GM19467 (cell line): ENCODE measurements around the gene UTF1.
"Not testable (repeated sequence)": the region's sequence is repeated elsewhere in the genome, so short reads cannot be mapped to it uniquely, and the experiment has no call there.

ENCODE experiments used
- ATAC-seq: cut with Tn5 transposase; IDR thresholded peaks from one replicate; pipeline ENCODE4 v1.9.1; 2021; ENCODE audit warnings: mild to moderate bottlenecking, moderate library complexity; ENCODE audit not compliant: unreplicated experiment

Gene UTF1

DNA sequence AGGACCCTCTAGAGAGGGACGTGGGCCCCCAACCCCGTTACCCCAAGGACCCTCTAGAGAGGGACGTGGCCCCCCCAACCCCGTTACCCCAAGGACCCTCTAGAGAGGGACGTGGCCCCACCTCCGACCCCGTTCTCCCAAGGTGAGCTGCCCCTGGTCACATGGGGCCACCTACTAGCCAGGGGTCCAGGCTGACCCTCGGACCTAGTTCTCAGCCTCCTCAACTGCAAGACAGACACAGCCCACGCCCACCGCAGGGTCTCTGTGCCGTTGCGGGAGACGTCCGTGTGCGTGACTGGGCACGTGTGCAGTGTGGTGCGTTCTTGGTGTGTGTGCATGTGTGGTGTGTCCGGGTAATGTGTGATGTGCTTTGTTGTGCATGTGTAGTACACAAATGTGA is 21.6 kb upstream of the UTF1 start:
- ATAC-seq = no peak

DNA sequence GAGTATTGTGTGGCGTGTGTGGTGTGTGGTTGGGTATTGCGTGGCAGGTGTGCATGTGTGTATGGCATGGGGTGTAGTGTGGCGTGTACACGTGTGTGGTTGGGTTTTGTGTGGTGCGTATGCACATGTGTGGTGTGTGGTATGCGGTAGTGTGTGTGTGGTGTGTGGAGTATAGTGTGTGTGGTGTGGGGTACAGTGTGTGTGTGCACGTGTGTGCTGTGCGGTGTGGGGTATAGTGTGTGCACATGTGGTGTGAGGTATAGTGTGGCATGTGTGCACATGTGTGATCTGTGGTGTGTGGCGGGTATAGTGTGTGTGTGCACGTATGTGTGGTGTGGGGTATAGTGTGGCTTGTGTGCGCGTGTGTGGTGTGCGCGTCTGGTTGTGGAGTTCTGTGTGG is 20.9 kb upstream of the UTF1 start:
- no peak for ATAC-seq

DNA sequence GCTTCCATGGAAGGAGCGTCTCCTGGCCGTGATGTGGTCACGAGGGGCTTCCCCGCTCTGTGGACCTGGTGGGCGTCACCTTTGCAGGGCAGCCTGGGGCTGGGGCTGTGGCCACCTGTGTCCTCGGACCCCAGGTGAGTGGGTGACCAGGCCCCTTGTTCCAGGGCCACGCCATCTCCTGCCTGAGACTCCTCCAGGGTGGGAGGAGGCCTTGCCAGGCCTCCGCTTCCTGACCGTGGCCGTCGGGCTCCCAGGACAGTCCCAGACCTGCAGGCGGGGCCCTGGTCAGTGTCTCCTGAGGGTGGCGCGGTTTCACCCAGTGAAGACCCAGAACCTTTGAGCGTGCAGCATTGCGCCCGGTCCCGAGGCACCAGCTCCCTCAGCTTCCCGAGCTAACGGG is 20.4 kb upstream of the UTF1 start:
- no peak for ATAC-seq

DNA sequence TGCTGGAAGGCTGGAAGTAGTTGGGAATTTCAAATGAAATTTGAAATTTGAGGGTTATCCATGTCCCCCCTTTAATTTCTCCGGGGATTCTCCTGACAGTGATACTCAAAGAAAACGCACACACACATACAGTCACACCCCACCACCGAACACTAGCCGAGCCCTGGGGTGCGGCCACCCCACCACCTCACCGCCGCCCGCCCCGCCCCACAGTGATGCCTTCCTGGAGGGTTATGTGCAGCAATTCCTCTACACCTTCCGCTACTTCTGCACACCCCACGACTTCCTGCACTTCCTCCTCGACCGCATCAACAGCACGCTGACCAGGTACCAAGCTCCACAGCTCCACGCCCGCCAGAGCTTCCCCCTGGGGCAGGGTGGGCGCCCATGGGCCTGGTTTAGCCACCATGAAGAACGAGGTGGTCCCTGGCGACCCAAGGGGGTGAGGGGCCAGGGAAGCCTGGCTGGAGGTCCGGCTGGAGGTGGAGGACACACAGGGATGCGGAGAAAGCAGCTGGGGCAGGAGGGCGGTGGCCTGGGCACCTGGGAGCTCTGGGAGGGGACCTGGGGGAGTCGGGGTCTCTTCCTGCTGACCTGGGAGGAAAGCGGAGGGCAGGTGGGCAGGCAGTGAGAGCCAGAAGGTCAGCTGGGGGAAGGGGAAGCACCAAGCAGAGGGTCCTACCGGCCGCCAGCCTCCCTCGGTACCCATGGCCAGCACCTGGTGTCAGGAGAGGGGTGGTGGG is 19.4 kb upstream of the UTF1 start:
- ATAC-seq = no peak

DNA sequence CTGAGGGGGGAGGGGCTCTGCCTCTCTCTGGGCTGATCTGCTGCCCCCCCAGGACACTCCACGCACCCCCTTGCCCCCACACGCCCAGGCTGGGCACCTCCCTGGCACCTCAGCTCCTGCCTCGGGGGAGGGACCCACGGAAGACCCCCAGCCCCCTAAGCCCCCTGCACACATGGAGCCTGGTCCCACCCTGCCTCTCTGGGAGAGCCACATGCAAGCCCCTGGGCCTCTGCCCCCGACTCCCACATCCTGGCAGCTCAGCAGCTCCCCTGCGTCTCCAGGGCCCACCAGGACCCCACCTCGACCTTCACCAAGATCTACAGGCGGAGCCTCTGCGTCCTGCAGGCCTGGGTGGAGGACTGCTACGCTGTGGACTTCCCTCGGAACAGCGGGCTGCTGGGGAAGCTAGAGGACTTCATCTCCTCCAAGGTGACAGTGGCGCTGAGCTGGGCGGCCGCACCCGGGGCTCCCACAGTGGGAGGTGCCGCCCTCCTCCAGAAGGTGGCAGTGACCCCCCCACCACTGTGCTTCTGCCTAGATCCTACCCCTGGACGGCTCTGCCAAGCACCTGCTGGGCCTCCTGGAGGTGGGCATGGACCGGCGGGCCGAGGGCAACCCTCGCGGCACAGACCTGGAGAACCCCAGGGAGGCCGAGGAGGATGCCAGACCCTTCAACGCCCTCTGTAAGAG is 18.7 kb upstream of the UTF1 start:
- no peak for ATAC-seq

DNA sequence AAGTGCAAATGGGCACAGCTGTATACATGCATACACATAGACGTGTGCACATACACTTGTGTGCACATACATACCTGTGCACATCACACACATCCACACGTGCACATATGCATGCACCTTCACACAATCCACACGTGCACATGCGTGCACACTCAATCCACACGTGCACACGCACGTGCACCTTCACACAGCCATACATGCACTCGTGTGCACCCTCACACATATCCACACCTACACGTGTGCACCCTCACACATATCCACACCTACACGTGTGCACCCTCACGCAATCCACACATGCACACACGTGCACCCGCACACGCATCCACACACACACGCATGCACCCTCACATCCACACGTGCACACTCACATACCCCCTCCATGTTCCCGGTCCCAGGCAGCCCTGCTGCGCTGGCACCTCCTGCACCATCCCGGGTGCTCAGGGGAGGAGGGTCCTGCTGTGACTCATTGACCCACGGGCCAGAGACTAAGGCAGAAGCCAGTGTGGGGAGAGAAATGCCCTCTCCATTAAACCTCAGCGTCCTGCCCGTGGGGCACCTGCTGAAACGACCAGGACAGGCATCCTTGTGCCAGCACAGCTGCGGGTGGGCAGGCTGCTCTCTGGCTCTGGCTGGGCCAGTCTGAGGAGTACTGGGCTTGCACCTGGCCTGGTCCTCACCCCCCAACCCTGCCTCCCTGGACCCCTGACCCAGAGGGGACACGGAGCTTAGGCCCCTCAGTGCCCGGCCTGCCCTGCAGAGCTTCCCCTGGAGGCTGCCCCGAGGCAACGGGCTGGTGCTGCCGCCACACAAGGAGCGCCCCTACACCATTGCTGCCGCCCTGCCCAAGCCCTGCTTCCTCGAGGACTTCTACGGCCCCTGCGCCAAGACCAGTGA is 17.8 kb upstream of the UTF1 start:
- no peak for ATAC-seq

DNA sequence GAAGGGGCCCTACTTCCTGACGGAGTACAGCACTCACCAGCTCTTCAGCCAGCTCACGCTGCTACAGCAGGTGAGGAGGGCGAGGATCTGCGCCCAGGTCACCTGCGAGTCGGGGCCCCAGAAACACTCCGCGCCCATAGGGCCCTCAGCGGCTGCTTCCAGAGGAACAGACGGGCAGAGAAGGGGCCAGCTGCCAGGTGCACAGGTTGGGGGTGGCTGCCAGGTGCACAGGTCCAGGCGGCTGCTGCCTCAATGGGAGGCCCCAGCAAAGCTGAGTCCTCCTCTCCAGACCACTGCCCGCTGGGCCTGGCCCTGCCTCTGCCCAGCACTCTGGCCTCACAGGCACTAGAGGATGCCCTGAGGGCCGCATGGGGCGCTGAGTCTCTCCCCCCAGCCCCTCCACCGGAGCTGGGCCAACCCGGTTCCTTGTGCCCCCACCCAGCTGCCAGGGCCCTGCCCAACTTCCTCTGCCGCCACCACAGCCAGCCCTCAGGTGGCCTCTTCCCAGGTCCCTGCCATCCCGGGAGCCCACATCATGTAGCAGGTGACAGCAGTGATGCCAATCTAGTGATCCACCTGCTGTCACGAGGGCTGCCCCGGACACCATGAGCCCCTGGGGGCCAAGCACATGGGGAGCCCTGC is 17.0 kb upstream of the UTF1 start:
- ATAC-seq = no peak

DNA sequence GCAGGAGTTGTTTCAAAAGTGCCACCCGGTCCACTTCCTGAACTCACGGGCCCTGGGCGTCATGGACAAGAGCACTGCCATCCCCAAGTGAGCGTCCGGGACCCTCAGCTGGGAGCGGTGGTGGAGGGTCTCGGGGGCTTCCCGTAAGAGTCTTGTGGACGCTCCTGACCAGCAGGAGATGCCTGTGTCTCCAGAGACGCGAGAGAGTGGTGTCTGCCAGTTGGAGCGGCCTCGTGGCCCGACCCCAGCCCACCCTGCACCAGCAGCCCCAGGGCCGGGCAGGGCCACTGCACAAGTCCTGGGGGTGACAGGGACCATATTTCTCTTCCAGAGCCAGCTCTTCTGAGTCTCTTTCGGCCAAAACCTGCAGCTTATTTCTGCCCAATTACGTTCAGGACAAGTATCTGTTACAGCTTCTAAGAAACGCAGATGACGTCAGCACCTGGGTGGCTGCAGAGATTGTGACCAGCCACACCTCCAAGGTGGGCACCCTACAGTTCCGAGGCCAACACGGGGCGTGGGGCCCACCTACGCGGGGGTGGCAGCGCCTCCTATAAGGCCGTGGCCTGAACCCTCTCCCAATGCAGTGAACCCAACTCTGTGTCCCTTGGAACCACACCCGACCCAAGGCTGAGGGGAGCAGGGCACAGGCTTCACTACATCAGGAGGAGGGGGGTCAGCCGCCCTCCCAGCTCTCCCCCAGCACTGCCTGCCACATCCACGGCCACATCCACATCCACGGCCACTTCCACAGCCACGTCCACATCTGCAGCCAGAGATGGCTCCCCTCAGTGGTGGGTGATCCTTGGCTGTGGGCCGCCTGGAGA is 16.2 kb upstream of the UTF1 start:
- ATAC-seq = no peak

DNA sequence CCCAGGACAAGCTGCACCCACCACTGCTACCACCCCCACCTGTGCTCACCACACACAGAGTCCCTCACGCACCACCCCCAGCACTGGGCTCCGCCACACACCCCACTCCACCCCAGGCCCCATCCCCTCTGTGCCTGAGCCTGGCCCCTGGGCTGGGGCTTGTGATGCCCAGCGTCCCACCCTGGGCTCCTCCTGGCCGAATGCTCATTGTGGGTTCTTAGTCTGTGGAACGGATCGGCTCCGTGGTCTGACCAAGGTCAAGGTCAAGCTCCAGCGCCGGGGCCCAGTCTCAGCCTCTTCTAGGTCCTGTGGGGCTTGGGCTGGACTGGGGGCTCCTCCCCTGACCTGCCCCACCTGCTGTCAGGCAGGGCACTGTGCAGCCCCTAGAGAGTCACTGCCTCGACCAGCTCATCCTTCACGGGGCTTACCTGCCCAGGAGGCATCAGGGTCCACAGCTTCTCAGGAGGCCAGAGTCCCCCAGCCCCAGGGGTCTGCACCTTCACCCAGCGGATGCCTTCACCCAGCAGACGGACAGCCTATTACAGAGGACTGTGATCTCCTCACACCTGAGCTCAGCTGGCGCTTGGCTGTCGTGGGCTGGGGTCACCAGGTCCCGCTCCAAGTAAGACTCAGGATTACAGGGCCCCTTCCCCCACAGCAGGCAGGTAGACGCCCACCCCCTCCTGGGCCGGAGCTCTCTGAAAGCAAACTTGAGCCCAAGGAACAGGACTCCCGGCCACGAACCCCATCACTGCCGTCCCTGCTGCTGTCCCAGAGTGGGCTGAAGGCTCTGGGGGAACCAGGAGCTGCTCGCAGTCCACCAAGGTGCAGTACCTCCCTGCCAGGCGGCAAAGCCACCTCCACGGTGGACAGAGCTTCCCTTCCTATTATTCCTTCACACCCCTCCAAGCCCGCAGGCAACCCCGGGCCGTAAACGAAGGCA is 15.3 kb upstream of the UTF1 start:
- no peak for ATAC-seq

DNA sequence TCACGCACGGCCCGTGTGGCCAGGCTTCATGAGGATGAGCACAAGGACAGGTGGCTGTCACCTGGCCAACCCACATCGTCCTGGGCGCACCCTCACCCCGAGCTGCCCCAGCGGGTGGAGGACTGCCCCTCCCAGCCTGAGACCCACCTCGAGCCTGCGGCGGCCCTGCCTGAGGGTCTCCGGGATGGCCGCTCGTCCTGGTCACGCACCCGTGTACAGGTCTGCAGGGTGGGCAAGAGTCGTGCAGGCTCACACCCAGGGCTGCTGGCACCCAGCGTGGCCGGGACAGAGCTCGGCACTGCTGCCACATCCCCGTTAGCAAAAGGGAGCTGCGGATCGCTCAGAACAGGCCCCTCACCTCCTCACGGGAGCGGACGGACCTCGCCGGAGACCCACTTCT is 14.4 kb upstream of the UTF1 start:
- no peak for ATAC-seq

DNA sequence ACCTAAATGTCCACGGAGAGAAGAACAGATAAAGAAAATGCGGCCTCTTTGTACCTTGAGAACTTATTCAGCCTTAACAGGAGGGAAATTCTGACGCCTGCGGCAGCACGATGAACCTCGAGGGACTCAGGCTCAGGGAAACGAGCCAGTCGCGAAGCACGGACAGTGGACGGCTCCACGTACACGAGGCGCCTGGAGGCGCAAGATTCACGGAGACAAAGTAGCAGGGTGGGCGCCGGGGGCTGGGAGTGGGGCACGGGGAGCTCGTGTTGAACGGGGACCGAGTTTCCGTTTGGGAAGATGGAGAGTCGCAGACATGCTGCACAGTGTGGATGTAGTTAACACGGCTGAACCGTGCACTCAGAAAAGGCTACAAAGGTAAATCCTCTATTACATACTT is 13.2 kb upstream of the UTF1 start:
- ATAC-seq = no peak

DNA sequence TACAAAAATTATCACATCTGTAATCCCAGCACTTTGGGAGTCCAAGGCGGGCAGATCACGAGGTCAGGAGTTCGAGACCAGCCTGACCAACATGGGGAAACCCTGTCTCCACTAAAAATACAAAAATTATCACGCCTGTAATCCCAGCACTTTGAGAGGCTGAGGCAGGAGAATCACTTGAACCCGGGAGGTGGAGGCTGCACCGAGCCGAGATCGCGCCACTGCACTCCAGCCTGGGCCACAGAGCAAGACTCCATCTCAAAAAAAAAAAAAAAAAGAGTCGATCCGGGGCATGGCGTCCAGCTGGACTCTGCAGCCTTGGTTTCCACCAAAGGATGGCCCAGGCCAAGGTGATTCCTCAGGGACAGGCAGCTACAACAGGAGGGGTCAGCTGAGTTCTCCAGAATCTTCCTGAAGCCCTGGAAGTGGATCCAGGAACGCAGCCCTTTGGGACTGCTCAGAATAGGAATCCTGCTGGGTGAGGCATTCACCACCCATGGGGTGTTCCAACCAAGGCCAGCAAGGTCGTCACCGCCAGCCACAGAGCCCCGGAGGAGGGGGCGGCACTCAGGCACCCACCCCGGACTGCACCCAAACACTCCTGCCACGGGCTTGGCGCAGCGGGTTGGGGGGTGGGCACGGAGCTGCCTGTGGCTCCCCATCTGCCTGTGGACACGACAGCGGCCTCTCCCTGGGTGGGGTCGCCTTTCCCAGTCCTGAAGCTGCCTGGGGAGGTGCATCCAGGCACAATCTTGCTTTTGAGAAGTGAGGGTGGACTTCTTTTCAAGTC is 12.0 kb upstream of the UTF1 start:
- ATAC-seq = no peak

DNA sequence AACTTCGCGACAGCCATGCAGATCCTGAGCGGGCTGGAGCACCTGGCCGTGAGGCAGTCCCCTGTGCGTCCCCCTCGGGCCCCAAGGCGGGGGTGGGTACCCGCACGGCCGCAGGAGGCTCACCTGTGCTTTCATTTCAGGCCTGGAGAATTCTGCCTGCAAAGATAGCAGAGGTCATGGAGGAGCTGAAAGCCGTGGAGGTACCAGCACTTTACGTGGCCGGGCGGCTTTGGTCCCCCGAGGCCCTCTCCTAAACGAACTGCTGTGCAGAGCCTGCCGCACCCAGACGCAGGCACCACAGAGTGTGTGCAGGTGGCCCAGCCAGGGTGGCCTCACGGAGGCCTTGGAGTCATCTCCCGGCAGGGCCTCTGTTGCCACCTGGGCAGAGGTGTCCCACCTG is 11.1 kb upstream of the UTF1 start:
- no peak for ATAC-seq

DNA sequence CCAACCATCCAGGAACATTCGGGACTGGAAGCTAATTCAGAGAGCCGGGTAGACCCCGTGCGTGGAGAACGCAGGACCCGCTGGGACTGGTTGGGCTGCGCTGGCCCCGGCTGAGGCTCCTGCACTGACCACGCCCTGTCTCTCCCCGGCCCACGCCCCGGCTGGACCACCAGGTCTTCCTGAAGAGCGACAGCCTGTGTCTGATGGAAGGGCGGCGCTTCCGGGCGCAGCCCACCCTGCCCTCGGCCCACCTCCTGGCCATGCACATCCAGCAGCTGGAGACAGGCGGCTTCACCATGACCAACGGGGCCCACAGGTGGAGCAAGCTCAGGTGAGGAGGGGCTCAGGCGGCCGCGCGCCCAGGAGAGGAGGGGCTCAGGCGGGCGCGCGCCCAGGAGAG is 10.2 kb upstream of the UTF1 start:
- no peak for ATAC-seq

DNA sequence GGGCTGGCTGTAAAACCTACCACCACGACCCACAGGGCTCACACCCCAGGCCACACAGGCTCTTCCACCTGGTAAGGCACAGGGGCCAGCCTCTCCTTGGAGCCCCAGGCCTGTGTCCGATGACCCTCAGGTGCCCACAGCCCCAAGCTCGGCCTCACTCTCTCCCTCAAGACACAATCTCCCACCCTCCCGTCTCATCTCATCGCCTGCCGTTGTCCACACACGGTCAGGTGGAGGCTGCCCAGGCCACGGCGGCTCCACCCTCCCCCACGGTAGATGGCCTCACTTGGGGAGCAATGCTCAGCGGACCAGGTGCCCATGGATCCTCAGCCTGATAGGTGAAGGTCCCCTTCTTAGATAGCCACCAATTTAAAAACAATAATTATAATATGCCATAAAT is 8.7 kb upstream of the UTF1 start:
- no peak for ATAC-seq

DNA sequence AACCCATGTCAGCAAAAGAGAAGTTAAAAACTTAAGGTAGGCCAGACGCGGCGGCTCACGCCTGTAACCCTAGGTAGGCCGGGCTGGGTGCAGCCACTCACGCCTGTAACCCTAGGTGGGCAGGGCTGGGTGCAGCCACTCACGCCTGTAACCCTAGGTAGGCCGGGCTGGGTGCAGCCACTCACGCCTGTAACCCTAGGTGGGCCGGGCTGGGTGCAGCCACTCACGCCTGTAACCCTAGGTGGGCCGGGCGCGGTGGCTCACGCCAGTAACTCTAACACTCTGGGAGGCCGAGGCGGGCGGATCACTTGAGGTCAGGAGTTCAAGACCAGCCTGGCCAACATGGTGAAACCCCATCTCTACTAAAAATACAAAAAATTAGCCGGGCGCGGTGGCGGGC is 8.3 kb upstream of the UTF1 start:
- ATAC-seq = not testable (repeated sequence)

DNA sequence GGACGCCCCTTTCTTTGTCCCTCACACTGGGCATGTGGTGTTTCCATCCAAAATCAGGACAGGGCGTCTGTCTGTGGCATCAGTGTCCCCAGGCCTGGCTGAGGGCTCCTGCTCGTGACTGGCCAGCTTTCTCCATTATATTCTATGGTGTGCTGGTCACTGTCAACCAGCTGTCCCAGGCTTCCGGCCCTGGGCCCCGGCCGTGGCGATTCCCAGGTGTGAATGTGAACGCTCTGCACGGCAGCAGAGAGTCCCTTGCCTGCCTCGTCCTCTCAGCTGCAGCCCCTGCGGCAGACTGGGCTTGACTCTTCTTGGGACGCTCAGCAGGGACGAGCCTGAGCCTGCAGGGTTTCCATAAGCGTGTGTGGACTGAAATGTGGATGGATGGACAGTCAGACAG is 5.9 kb upstream of the UTF1 start:
- no peak for ATAC-seq

DNA sequence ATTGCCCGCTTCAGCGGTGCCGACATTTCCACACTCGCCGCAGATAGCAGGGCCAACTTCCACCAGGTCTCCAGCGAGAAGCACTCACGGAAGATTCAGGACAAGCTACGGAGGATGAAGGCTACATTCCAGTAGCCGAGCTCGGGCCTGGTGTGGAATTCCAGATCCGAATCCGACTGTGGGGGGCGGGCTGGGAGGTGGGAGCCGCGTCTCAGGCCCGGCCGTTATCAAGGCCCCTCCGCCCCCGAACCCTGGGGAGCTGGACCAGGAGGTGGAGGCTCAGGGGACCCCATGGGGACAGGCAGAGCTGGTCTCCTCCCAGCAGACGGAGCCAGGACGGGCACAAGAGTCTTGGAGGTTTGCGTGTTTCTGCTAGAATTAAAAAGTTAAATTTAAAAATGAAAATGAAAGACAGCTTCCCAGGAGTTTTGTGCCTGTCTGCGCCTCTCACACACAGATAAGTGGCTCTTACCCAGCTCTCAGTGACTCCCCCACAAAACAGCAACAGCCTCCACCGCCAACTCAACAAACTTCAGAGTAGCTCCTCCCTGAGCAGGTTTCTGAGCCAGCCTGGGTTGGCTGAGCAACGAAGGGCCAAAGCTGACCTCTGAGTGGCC is 5.2 kb upstream of the UTF1 start:
- no peak for ATAC-seq
